Measurements from ENCODE around the gene KCND1. TPM values are rescaled to one million over a fixed set of nuclear protein-coding genes. Genes with fewer than 3 reads are reported as not detected.
A peak's percentile ranks its signal among the peaks of the same experiment; 100 is the strongest.

Gene KCND1
- total and polyA plus RNA-seq, 2 experiments from 2014 or later, result 0.87 to 2.0 TPM

GRCh38 chrX:49000636-49001035 lies 29.0 kb upstream of the KCND1 start:
- Histone ChIP-seq H3K9me3 (ENCODE audit: low read depth) (no peaks in the 10 kb centered on the region), H3K9me2 (replicated peaks; ENCODE audit: insufficient read depth) (no peaks in the 10 kb centered on the region), H3K27ac (no peak overlapping the region), H3K4me3 (no peak overlapping the region), H3K79me2 (peaks cover 14% of the 10 kb centered on the region), H2AFZ (no peak overlapping the region), H3K4me1 (ENCODE audit: insufficient read depth) (no peaks in the 10 kb centered on the region), H3K27me3 (no peaks in the 10 kb centered on the region), H4K20me1 (ENCODE audit: insufficient read depth, poor library complexity, severe bottlenecking) (no peaks in the 10 kb centered on the region), H3K4me2 (peak overlapping the region; percentile 72), H3K36me3 (replicated peaks; ENCODE audit: insufficient read depth, low read depth) (no peaks in the 10 kb centered on the region)
- 87% methylated on average over 4 of the region's 4 CpGs for WGBS (ENCODE audit: low lambda C conversion rate, missing lambda C conversion rate)
- no peak for TF ChIP-seq CTCF (IDR thresholded peaks at IDR 0.05; ENCODE audit: poor library complexity)
- no peak for TF ChIP-seq EZH2phosphoT487 (IDR thresholded peaks at IDR 0.05; ENCODE audit: low read depth, severe bottlenecking, unreplicated experiment)
- no peak for TF ChIP-seq EZH2 (IDR thresholded peaks at IDR 0.05; ENCODE audit: borderline replicate concordance)
- no peak for DNase-seq (ENCODE audit: low spot score)

GRCh38 chrX:48999030-48999429 lies 27.4 kb upstream of the KCND1 start:
- H3K79me2 ChIP-seq, result peaks cover 14% of the 10 kb centered on the region
- H3K4me3 ChIP-seq, result no peak overlapping the region
- H4K20me1 ChIP-seq (ENCODE audit: insufficient read depth, poor library complexity, severe bottlenecking), result no peaks in the 10 kb centered on the region
- TF ChIP-seq EZH2phosphoT487 (IDR thresholded peaks at IDR 0.05; ENCODE audit: low read depth, severe bottlenecking, unreplicated experiment) (no peak), CTCF (IDR thresholded peaks at IDR 0.05; ENCODE audit: poor library complexity) (no peak), EZH2 (IDR thresholded peaks at IDR 0.05; ENCODE audit: borderline replicate concordance) (no peak)
- 67% methylated on average over 5 of the region's 5 CpGs for WGBS (ENCODE audit: low lambda C conversion rate, missing lambda C conversion rate)
- no peak overlapping the region for H2AFZ ChIP-seq
- H3K27me3 ChIP-seq, result no peaks in the 10 kb centered on the region
- no peaks in the 10 kb centered on the region for H3K36me3 ChIP-seq (replicated peaks; ENCODE audit: insufficient read depth, low read depth)
- no peaks in the 10 kb centered on the region for H3K9me3 ChIP-seq (ENCODE audit: low read depth)
- no peak overlapping the region for H3K4me2 ChIP-seq
- no peak for DNase-seq (ENCODE audit: low spot score)
- no peak overlapping the region for H3K27ac ChIP-seq
- H3K4me1 ChIP-seq (ENCODE audit: insufficient read depth), result no peaks in the 10 kb centered on the region
- no peaks in the 10 kb centered on the region for H3K9me2 ChIP-seq (replicated peaks; ENCODE audit: insufficient read depth)

GRCh38 chrX:48998391-48998790 lies 26.7 kb upstream of the KCND1 start:
- DNase-seq (ENCODE audit: low spot score), result no peak
- no peaks in the 10 kb centered on the region for H3K9me3 ChIP-seq (ENCODE audit: low read depth)
- peaks cover 14% of the 10 kb centered on the region for H3K79me2 ChIP-seq
- no peak overlapping the region for H3K27ac ChIP-seq
- no peaks in the 10 kb centered on the region for H4K20me1 ChIP-seq (ENCODE audit: insufficient read depth, poor library complexity, severe bottlenecking)
- H3K4me3 ChIP-seq, result no peak overlapping the region
- no peaks in the 10 kb centered on the region for H3K9me2 ChIP-seq (replicated peaks; ENCODE audit: insufficient read depth)
- no peaks in the 10 kb centered on the region for H3K4me1 ChIP-seq (ENCODE audit: insufficient read depth)
- H3K27me3 ChIP-seq, result no peaks in the 10 kb centered on the region
- H2AFZ ChIP-seq, result no peak overlapping the region
- H3K4me2 ChIP-seq, result no peak overlapping the region
- TF ChIP-seq CTCF (IDR thresholded peaks at IDR 0.05; ENCODE audit: poor library complexity), result no peak
- TF ChIP-seq EZH2 (IDR thresholded peaks at IDR 0.05; ENCODE audit: borderline replicate concordance), result no peak
- no peak for TF ChIP-seq EZH2phosphoT487 (IDR thresholded peaks at IDR 0.05; ENCODE audit: low read depth, severe bottlenecking, unreplicated experiment)
- no peaks in the 10 kb centered on the region for H3K36me3 ChIP-seq (replicated peaks; ENCODE audit: insufficient read depth, low read depth)
- WGBS (ENCODE audit: low lambda C conversion rate, missing lambda C conversion rate), result 81% methylated on average over 4 of the region's 4 CpGs

GRCh38 chrX:48997865-48998264 lies 26.2 kb upstream of the KCND1 start:
- WGBS (ENCODE audit: low lambda C conversion rate, missing lambda C conversion rate), result 64% methylated on average over 1 of the region's 1 CpG
- Histone ChIP-seq H3K4me2 (no peak overlapping the region), H3K4me1 (ENCODE audit: insufficient read depth) (no peaks in the 10 kb centered on the region), H3K27me3 (no peaks in the 10 kb centered on the region), H3K9me3 (ENCODE audit: low read depth) (no peaks in the 10 kb centered on the region), H3K9me2 (replicated peaks; ENCODE audit: insufficient read depth) (no peaks in the 10 kb centered on the region), H3K27ac (no peak overlapping the region), H3K79me2 (peaks cover 14% of the 10 kb centered on the region), H4K20me1 (ENCODE audit: insufficient read depth, poor library complexity, severe bottlenecking) (no peaks in the 10 kb centered on the region), H3K4me3 (no peak overlapping the region), H3K36me3 (replicated peaks; ENCODE audit: insufficient read depth, low read depth) (no peaks in the 10 kb centered on the region), H2AFZ (no peak overlapping the region)
- no peak for DNase-seq (ENCODE audit: low spot score)
- TF ChIP-seq EZH2 (IDR thresholded peaks at IDR 0.05; ENCODE audit: borderline replicate concordance) (no peak), EZH2phosphoT487 (IDR thresholded peaks at IDR 0.05; ENCODE audit: low read depth, severe bottlenecking, unreplicated experiment) (no peak), CTCF (IDR thresholded peaks at IDR 0.05; ENCODE audit: poor library complexity) (no peak)
